Measurements from ENCODE around the gene DENND1A.

GRCh38 chr9:123368536-123369153 is 561.3 kb downstream of the DENND1A start:
- TF ChIP-seq CTCF (IDR thresholded peaks at IDR 0.05) (no peak), POLR2A (IDR thresholded peaks at IDR 0.05) (no peak), POLR2AphosphoS5 (IDR thresholded peaks at IDR 0.05) (no peak)
